NT2/D1 (cell line): ENCODE results near the gene PRRX2.

Source experiments
- YY1 ChIP-seq: IDR thresholded peaks from 2 replicates; pipeline ENCODE4 v1.6.1; 2011; ENCODE audit not compliant: insufficient read length, insufficient read depth
- ZNF274 ChIP-seq: IDR thresholded peaks from 2 replicates; pipeline ENCODE4 v1.6.1; 2011; ENCODE audit warnings: mild to moderate bottlenecking, low read depth, low read length

DNA sequence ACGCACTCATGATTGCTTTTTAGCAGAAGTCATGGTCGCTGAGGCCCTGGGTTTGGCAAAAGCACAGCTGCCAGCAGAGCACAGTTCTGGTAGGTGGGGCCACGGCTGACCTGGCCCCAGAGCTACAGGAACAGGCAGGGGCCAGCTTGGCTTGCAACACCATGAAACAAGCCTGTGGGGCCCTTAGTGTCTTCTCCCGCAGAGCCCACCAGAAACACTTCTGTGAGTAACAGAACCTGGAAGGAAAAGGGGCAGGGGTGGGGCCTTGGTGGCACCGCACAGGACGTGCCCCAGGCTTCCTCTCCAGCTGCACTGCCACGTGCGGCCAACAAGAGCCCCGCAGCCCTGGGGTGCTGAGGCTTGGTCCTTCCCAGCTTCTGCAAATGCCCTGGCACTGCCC is 28.3 kb upstream of the PRRX2 start:
- TF ChIP-seq ZNF274 (no peak), YY1 (no peak)
